C4-2B (cell line): ENCODE results near the gene GLS.

Experiments
- CTCF ChIP-seq: fragments of 450-650 bp; conservative IDR thresholded peaks from 2 replicates; pipeline ENCODE4 v1.5.1; 2017; ENCODE audit warnings: mild to moderate bottlenecking
- ZFX ChIP-seq: fragments of 450-650 bp; IDR thresholded peaks from 2 replicates; pipeline ENCODE4 v1.6.1; 2017

- no peak for TF ChIP-seq CTCF
- TF ChIP-seq ZFX: no peak
Observed at GRCh38 chr2:190970873-190971506, 90.4 kb downstream of the GLS start.
